K562 (cell line): ENCODE data around the gene PPP2R5A. TPM values are rescaled to one million over a fixed set of nuclear protein-coding genes. Genes with fewer than 3 reads are reported as not detected.

ENCODE experiments used
- CBX2 ChIP-seq: fragments of 200-600 bp; sonication (generic); IDR thresholded peaks from one replicate; pipeline ENCODE4 v1.6.1; 2012; ENCODE audit warnings: mild to moderate bottlenecking, low read length, inconsistent platforms; ENCODE audit not compliant: insufficient read depth, poor library complexity, severe bottlenecking
- MED1 ChIP-seq: sonication (generic); formaldehyde crosslinking; IDR thresholded peaks from 2 replicates; pipeline ENCODE4 v1.8.1; 2023; ENCODE audit warnings: missing genetic modification reagents, borderline replicate concordance
- RREB1 ChIP-seq: fragments of 250-450 bp; sonication (Bioruptor Pico); IDR thresholded peaks from 2 replicates; pipeline ENCODE4 v1.4.0; 2020
- ZNF407 ChIP-seq: fragments of 450-650 bp; IDR thresholded peaks from 2 replicates; pipeline ENCODE4 v1.6.1; 2016; ENCODE audit warnings: low read depth
- ZNF507 ChIP-seq: conservative IDR thresholded peaks from 2 replicates; pipeline ENCODE4 v1.6.1; 2017; ENCODE audit warnings: missing genetic modification characterization, missing compliant biosample characterization
- ZNF609 ChIP-seq: sonication (generic); formaldehyde crosslinking; IDR thresholded peaks from 2 replicates; pipeline ENCODE4 v1.8.1; 2023; ENCODE audit warnings: missing genetic modification reagents, mild to moderate bottlenecking, borderline replicate concordance
- polyA plus RNA-seq, 8 experiments: library from polyadenylated mRNA; depleted of rRNA in 4 of 8; stranded (reverse) in 5 of 8; unstranded in 3 of 8; fragments of >200 nt; fragmentation: Nextera tagmentation in 2 of 8; fragmentation: Illumina TruSeq in 1 of 8; extraction: Ambion mirVana in 2 of 8; extraction: Trizol in 1 of 8; gene quantifications; 2 replicates each; pipeline versions ENCODE4 v1.2.1 to v1.2.3, GENCODE V29; 2011 to 2014; ENCODE audit warnings: inconsistent platforms in 1 of 8, missing spikeins in 1 of 8
- total RNA-seq, 7 experiments: library from RNA; depleted of rRNA in 6 of 7; stranded (reverse); fragments of >200 nt in 6 of 7; fragmentation: Illumina TruSeq in 2 of 7; extraction: Trizol in 2 of 7; gene quantifications; 2 replicates each; pipeline versions ENCODE4 v1.2.1 to v1.2.3, GENCODE V29; 2011 to 2021; ENCODE audit warnings: low replicate concordance in 1 of 7

Gene PPP2R5A
- total and polyA plus RNA-seq, 9 of the 15 experiments (the other 6 are each of a cell fraction or from before 2014, with no cell fraction given) = 26.9 to 106 (median 64.3) TPM

GRCh38 chr1:212238552-212238951 is 46.7 kb upstream of the PPP2R5A start (continued):
- no peak for TF ChIP-seq ZNF407
- TF ChIP-seq RREB1 (CRISPR knock-in tag) = no peak
- no peak for TF ChIP-seq ZNF507
- TF ChIP-seq CBX2 = no peak
- TF ChIP-seq ZNF609 (CRISPR knock-in tag) = no peak
- TF ChIP-seq MED1 (CRISPR knock-in tag) = no peak
